ENCODE results near the gene C7. TPM values are rescaled to one million over a fixed set of nuclear protein-coding genes. Genes with fewer than 3 reads are reported as not detected.

The C7 gene
- total RNA-seq, 4 donors from 2014 or later: 694 to 893 (median 802) TPM

DNA sequence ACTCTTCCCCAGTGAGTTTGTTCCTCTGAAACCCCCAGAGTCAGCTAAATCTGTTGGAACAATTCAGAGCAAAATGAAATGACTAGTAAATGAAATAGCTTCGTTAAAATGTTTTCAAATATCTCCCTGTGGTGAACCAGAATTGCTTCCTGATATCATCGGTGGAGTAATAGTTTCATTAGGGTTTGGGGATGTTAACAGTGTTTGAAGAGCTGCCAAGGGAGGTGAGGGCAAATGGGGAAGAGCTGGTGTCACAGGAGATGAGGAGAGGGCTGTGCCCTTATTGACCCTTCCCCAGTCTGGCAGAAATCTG lies 4.3 kb upstream of the C7 start:
- TF ChIP-seq, protein P1, sequence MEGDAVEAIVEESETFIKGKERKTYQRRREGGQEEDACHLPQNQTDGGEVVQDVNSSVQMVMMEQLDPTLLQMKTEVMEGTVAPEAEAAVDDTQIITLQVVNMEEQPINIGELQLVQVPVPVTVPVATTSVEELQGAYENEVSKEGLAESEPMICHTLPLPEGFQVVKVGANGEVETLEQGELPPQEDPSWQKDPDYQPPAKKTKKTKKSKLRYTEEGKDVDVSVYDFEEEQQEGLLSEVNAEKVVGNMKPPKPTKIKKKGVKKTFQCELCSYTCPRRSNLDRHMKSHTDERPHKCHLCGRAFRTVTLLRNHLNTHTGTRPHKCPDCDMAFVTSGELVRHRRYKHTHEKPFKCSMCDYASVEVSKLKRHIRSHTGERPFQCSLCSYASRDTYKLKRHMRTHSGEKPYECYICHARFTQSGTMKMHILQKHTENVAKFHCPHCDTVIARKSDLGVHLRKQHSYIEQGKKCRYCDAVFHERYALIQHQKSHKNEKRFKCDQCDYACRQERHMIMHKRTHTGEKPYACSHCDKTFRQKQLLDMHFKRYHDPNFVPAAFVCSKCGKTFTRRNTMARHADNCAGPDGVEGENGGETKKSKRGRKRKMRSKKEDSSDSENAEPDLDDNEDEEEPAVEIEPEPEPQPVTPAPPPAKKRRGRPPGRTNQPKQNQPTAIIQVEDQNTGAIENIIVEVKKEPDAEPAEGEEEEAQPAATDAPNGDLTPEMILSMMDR (IDR thresholded peaks at IDR 0.05): no peak
- ATAC-seq (ENCODE audit: low FRiP score): no peak
- DNase-seq (ENCODE audit: low spot score): no peak

- ATAC-seq (ENCODE audit: low FRiP score): no peak
- TF ChIP-seq, protein P1 (IDR thresholded peaks at IDR 0.05): no peak
- no peak for DNase-seq (ENCODE audit: low spot score)
These were observed 2.9 kb upstream of the C7 start for GRCh38 chr5:40906351-40906751.

GRCh38 chr5:40909723-40910122 lies 426 bp downstream of the C7 start:
- ATAC-seq (ENCODE audit: low FRiP score) (no peak), DNase-seq (ENCODE audit: low spot score) (no peak)
- TF ChIP-seq, protein P1 (IDR thresholded peaks at IDR 0.05): no peak

DNA sequence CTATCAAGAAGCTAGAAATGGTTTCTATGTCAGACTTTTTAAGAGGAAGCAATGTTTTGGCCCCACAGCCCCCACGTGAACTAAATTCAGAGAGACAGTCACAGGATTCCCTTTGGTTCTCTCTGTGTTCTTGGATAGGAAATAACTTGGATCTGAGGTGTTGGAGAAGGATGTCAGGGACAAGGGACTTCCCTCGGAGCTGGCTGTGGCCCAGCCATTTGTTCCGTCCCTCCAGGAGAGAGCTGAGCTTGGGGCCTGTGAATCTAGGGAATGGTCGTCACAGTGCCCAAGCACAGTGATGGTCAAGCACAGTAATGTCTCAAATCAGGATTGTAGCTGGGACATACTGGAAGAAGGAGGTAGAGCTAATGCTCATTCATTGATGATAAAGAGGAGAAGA lies 2.0 kb downstream of the C7 start:
- no peak for DNase-seq (ENCODE audit: low spot score)
- TF ChIP-seq, protein P1 (IDR thresholded peaks at IDR 0.05): no peak
- ATAC-seq (ENCODE audit: low FRiP score): no peak

GRCh38 chr5:40914835-40915234 lies 5.5 kb downstream of the C7 start:
- peak; percentile 62 for ATAC-seq (ENCODE audit: low FRiP score)
- TF ChIP-seq, protein P1 (IDR thresholded peaks at IDR 0.05): no peak
- no peak for DNase-seq (ENCODE audit: low spot score)

GRCh38 chr5:40915341-40915926 lies 6.1 kb downstream of the C7 start:
- no peak for ATAC-seq (ENCODE audit: low FRiP score)
- DNase-seq (ENCODE audit: low spot score): no peak
- TF ChIP-seq, protein P1 (IDR thresholded peaks at IDR 0.05): no peak

DNA sequence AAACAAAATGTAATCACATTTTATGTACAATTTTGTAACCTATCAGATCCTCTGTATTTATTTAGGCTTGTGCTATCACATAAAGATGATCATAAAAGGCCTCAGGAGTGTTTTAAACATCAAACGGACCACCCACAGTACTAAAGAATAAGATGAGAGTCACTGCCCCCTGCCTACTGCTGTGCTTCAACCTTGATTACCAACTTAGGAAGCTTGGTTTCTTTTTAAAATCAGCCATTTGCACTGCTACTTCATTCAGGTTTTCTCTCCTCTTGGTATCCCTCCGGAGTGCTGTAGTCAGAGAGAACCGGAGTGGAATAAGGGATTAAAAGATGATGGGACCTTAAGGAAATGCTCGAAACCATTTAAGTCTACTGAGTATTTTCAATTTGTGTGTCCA lies 6.9 kb downstream of the C7 start:
- ATAC-seq (ENCODE audit: low FRiP score) (no peak), DNase-seq (ENCODE audit: low spot score) (no peak)
- TF ChIP-seq, protein P1 (IDR thresholded peaks at IDR 0.05): no peak
